Cardiac muscle cell (in vitro differentiated cells and primary cell): Measurements from ENCODE around the gene ADGRB2. TPM values are rescaled to one million over a fixed set of nuclear protein-coding genes. Genes with fewer than 3 reads are reported as not detected.

ENCODE experiments used
- DNase-seq, 2 donors: peaks; one replicate each; pipeline versions ENCODE4 v3.0.0 to v3.0.0-alpha.2; 2010 to 2017; ENCODE audit warnings: low read depth in 1 of 2, low spot score in 1 of 2
- H3K27ac ChIP-seq: fragments of 200-600 bp; sonication (generic); 2 replicates; pipeline ENCODE4 v1.5.1; 2016
- H3K27me3 ChIP-seq: fragments of 200-600 bp; sonication (generic); 2 replicates; pipeline ENCODE4 v1.6.0; 2016; ENCODE audit warnings: control low read depth
- H3K36me3 ChIP-seq: fragments of 200-600 bp; sonication (generic); 2 replicates; pipeline ENCODE4 v1.5.1; 2016; ENCODE audit warnings: control low read depth
- H3K4me1 ChIP-seq: fragments of 200-600 bp; sonication (generic); 2 replicates; pipeline ENCODE4 v1.8.1; 2017; ENCODE audit warnings: low read depth, mild to moderate bottlenecking, mixed run types
- H3K4me3 ChIP-seq: fragments of 200-600 bp; sonication (generic); 2 replicates; pipeline ENCODE4 v1.5.1; 2016; ENCODE audit warnings: mild to moderate bottlenecking
- H3K9me3 ChIP-seq: fragments of 200-600 bp; sonication (generic); 2 replicates; pipeline ENCODE4 v1.5.1; 2017; ENCODE audit warnings: low read depth, mild to moderate bottlenecking, control low read depth
- polyA plus RNA-seq: library from polyadenylated mRNA; unstranded; fragments of >200 nt; fragmentation: Nextera tagmentation; extraction: Ambion mirVana; gene quantifications from 2 replicates; pipeline ENCODE4 v1.2.1, GENCODE V29; 2016
- total RNA-seq: library from RNA; depleted of rRNA; stranded (reverse); fragments of >200 nt; gene quantifications from 2 replicates; pipeline ENCODE4 v1.2.3, GENCODE V29; 2016
- TF ChIP-seq, protein P1 (sequence below): IDR thresholded peaks from 2 replicates; pipeline ENCODE4 v1.5.1; 2012; ENCODE audit warnings: low read depth, mild to moderate bottlenecking, low read length

The ADGRB2 gene
- total and polyA plus RNA-seq, 2 experiments from 2014 or later: 95.0 to 309 TPM

DNA sequence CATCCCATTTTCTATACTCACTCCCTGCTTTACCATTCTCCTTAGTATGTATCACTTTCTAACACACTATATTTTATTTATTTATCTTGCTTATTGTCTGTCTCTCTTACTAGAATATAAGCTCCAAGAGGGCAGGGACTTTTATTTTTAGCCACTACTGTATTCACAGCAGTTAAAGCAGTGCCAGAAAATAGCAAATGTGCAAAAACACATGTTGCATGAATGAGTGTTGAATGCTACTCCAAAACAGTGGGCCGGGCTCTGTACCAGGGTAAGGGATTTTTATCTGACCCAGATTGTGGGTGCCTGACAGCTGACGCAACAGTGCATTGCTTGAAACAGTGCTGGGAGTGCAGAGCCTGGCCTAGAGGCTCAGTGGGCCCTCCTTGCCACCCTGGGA is 85.0 kb downstream of the ADGRB2 start:
- Histone ChIP-seq H3K36me3 (no peaks in the 10 kb centered on the region), H3K27me3 (no peaks in the 10 kb centered on the region), H3K9me3 (no peaks in the 10 kb centered on the region), H3K4me1 (peaks cover 32% of the 10 kb centered on the region), H3K4me3 (no peak overlapping the region), H3K27ac (no peak overlapping the region)
- TF ChIP-seq, protein P1, sequence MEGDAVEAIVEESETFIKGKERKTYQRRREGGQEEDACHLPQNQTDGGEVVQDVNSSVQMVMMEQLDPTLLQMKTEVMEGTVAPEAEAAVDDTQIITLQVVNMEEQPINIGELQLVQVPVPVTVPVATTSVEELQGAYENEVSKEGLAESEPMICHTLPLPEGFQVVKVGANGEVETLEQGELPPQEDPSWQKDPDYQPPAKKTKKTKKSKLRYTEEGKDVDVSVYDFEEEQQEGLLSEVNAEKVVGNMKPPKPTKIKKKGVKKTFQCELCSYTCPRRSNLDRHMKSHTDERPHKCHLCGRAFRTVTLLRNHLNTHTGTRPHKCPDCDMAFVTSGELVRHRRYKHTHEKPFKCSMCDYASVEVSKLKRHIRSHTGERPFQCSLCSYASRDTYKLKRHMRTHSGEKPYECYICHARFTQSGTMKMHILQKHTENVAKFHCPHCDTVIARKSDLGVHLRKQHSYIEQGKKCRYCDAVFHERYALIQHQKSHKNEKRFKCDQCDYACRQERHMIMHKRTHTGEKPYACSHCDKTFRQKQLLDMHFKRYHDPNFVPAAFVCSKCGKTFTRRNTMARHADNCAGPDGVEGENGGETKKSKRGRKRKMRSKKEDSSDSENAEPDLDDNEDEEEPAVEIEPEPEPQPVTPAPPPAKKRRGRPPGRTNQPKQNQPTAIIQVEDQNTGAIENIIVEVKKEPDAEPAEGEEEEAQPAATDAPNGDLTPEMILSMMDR: no peak
- peak in 1 of 2 donors; percentile 25 for DNase-seq

DNA sequence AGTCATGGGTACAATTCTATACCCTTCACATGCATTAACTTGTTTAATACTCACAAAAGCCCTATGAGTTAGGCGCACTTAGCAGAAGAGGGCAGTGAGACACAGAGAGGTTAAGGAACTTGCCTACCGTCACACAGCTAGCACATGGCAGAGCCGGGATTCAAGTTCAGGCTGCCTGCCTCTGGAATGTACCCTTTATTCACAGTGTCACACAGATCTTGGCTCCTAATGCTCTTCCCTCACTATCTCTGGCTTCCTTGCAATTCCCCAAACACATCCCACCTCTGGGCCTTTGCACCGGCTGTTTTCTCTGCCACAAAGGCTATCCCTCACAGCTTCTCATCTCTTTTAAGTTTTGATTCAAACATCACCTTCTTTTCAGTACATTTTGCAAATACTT is 85.5 kb downstream of the ADGRB2 start:
- no peaks in the 10 kb centered on the region for H3K9me3 ChIP-seq
- H3K4me1 ChIP-seq: peaks cover 35% of the 10 kb centered on the region
- H3K36me3 ChIP-seq: no peaks in the 10 kb centered on the region
- TF ChIP-seq, protein P1: no peak
- no peak for DNase-seq
- H3K27me3 ChIP-seq: no peaks in the 10 kb centered on the region
- H3K27ac ChIP-seq: no peak overlapping the region
- no peak overlapping the region for H3K4me3 ChIP-seq

DNA sequence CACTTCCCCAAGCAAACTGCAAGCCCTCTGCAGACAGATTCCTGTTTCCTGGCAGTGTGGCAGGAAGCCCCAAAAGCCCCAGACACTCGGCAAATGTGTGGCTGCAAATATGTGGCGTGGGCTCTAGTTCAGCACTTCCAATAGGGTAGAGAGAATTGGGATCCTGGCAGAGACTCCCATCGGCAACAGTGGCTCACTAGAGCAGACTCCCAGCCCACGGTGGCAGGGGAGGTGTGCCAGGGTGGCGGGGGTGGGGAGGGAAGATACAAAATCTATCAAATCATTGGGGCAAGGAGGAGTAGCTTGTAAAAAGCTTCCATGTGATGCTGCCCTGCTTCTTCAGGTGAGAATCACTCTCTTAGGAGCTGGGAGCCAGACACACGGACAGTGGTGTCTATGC is 86.2 kb downstream of the ADGRB2 start:
- Histone ChIP-seq H3K9me3 (no peaks in the 10 kb centered on the region), H3K4me1 (peaks cover 35% of the 10 kb centered on the region), H3K27ac (no peak overlapping the region), H3K27me3 (no peaks in the 10 kb centered on the region), H3K4me3 (no peak overlapping the region), H3K36me3 (no peaks in the 10 kb centered on the region)
- TF ChIP-seq, protein P1: no peak
- DNase-seq: no peak

DNA sequence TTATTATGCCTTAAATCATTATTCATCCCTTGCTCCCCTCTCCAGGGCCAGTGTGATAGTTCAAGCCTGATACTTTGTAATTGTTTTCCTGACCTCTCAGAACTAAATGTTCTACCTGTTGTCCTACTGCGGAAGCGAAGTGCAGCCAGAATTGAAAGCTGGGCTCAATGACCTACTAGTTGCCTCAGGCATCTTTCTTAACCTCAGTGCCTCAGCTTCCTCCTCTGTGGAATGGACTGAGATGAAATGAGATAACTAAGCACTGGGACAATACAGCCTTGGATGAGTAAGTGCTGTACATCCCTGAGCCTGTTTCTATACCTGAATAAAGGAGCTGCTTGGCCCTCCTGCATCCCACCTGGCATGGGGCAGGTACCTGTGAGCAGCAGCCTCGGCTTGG is 86.7 kb downstream of the ADGRB2 start:
- Histone ChIP-seq H3K27me3 (no peaks in the 10 kb centered on the region), H3K4me1 (peaks cover 35% of the 10 kb centered on the region), H3K27ac (no peak overlapping the region), H3K4me3 (no peak overlapping the region), H3K36me3 (no peaks in the 10 kb centered on the region), H3K9me3 (no peaks in the 10 kb centered on the region)
- TF ChIP-seq, protein P1: no peak
- no peak for DNase-seq

Other genes with a start within 250 kb of the ADGRB2 start
- 10.3 and 11.3 TPM in 2 replicates for gene TINAGL1, start 187.8 kb downstream of the ADGRB2 start, total RNA-seq
- 4.4 and 9.1 TPM in 2 replicates for gene TINAGL1, start 187.8 kb downstream of the ADGRB2 start, polyA plus RNA-seq
- gene HCRTR1, start 146.7 kb downstream of the ADGRB2 start, total RNA-seq: not detected in 2 replicates
- gene HCRTR1, start 146.7 kb downstream of the ADGRB2 start, polyA plus RNA-seq: not detected in 2 replicates
- gene PEF1, start 119.5 kb downstream of the ADGRB2 start, total RNA-seq: 89.5 and 97.8 TPM in 2 replicates
- gene PEF1, start 119.5 kb downstream of the ADGRB2 start, polyA plus RNA-seq: 89.3 and 109 TPM in 2 replicates
- gene COL16A1, start 60.3 kb downstream of the ADGRB2 start, total RNA-seq: 75.8 and 120 TPM in 2 replicates
- gene COL16A1, start 60.3 kb downstream of the ADGRB2 start, polyA plus RNA-seq: 67.7 and 119 TPM in 2 replicates
- 1.4 and 7.3 TPM in 2 replicates for gene SPOCD1, start 51.7 kb upstream of the ADGRB2 start, total RNA-seq
- 1.4 and 2.1 TPM in 2 replicates for gene SPOCD1, start 51.7 kb upstream of the ADGRB2 start, polyA plus RNA-seq
- 105 and 161 TPM in 2 replicates for gene PTP4A2, start 174.0 kb upstream of the ADGRB2 start, total RNA-seq
- 285 and 366 TPM in 2 replicates for gene PTP4A2, start 174.0 kb upstream of the ADGRB2 start, polyA plus RNA-seq
- 86.8 and 99.5 TPM in 2 replicates for gene KHDRBS1, start 249.5 kb upstream of the ADGRB2 start, total RNA-seq
- gene KHDRBS1, start 249.5 kb upstream of the ADGRB2 start, polyA plus RNA-seq: 116 and 152 TPM in 2 replicates